ENCODE results near the gene COL23A1.

The COL23A1 gene

GRCh38 chr5:178529080-178529479 is 61.1 kb downstream of the COL23A1 start:
- DNase-seq: no peak

GRCh38 chr5:178527458-178528307 is 62.5 kb downstream of the COL23A1 start:
- no peak for DNase-seq

- no peak for DNase-seq
These were observed 63.3 kb downstream of the COL23A1 start for GRCh38 chr5:178526773-178527457.

GRCh38 chr5:178525906-178526732 is 64.1 kb downstream of the COL23A1 start:
- DNase-seq: no peak

- DNase-seq: no peak
These were observed 65.9 kb downstream of the COL23A1 start for GRCh38 chr5:178524093-178524882.

- no peak for DNase-seq
These were observed 67.8 kb downstream of the COL23A1 start for GRCh38 chr5:178522361-178522760.

- no peak for DNase-seq
These were observed 69.3 kb downstream of the COL23A1 start for GRCh38 chr5:178520851-178521250.

GRCh38 chr5:178519804-178520203 is 70.4 kb downstream of the COL23A1 start:
- no peak for DNase-seq

- DNase-seq: no peak
These were observed 71.0 kb downstream of the COL23A1 start for GRCh38 chr5:178519155-178519554.

GRCh38 chr5:178516504-178517235 is 73.5 kb downstream of the COL23A1 start:
- no peak for DNase-seq

- DNase-seq: no peak
These were observed 74.3 kb downstream of the COL23A1 start for GRCh38 chr5:178515776-178516503.

GRCh38 chr5:178514851-178515418 is 75.3 kb downstream of the COL23A1 start:
- no peak for DNase-seq

GRCh38 chr5:178511172-178511571 is 79.0 kb downstream of the COL23A1 start:
- DNase-seq: no peak

- no peak for DNase-seq
These were observed 80.6 kb downstream of the COL23A1 start for GRCh38 chr5:178509491-178510057.

- DNase-seq: no peak
These were observed 82.9 kb downstream of the COL23A1 start for GRCh38 chr5:178507151-178507932.

- DNase-seq: no peak
These were observed 84.4 kb downstream of the COL23A1 start for GRCh38 chr5:178505639-178506407.

GRCh38 chr5:178504340-178504960 is 85.7 kb downstream of the COL23A1 start:
- DNase-seq: no peak

GRCh38 chr5:178502401-178503100 is 87.6 kb downstream of the COL23A1 start:
- DNase-seq: no peak

All from 8988T (cell line).